Psoas muscle (tissue), 8 donors: Measurements from ENCODE around the gene LPAR1. TPM values are rescaled to one million over a fixed set of nuclear protein-coding genes. Genes with fewer than 3 reads are reported as not detected.

Experiments used
- ATAC-seq, 4 donors: fragments of 200-7000 bp; cut with Tn5 transposase; one replicate each; pipeline ENCODE4 v1.9.1; 2020; ENCODE audit warnings: moderate library complexity in 3 of 4, mild to moderate bottlenecking in 2 of 4
- DNase-seq, 2 donors: peaks; one replicate each; pipeline ENCODE4 v3.0.0-alpha.2; 2020
- H3K27ac ChIP-seq: fragments of 200-600 bp; one replicate; pipeline ENCODE4 v1.8.0; 2022
- H3K27me3 ChIP-seq, 3 donors: fragments of 200-600 bp in 1 of 3; one replicate each; pipeline versions ENCODE4 v1.6.1 to v1.8.0; 2013 to 2022; ENCODE audit warnings: low read length in 2 of 3, mild to moderate bottlenecking in 2 of 3, moderate library complexity in 1 of 3; ENCODE audit not compliant: insufficient read depth in 3 of 3
- H3K36me3 ChIP-seq, 2 donors: fragments of 200-600 bp in 1 of 2; one replicate each; pipeline versions ENCODE4 v1.6.1 to v1.8.0; 2013 to 2022; ENCODE audit warnings: low read depth in 1 of 2, mild to moderate bottlenecking in 1 of 2, moderate library complexity in 1 of 2; ENCODE audit not compliant: insufficient read depth in 1 of 2
- H3K4me1 ChIP-seq: fragments of 200-600 bp; one replicate; pipeline ENCODE4 v1.8.0; 2022
- H3K4me3 ChIP-seq: fragments of 200-600 bp; one replicate; pipeline ENCODE4 v1.8.0; 2022; ENCODE audit warnings: mild to moderate bottlenecking
- H3K9me3 ChIP-seq: fragments of 200-600 bp; one replicate; pipeline ENCODE4 v1.8.0; 2022
- CTCF ChIP-seq: fragments of 200-600 bp; IDR thresholded peaks from one replicate; pipeline ENCODE4 v1.8.0; 2022; ENCODE audit warnings: antibody characterized with exemption
- WGBS, 3 donors: extraction: QIAGEN DNeasy Blood & Tissue Kit; methylation state at CpG; one replicate each; pipeline versions ENCODE4 v1.1.6 to v1.1.7; 2013; 5-methylcytosine and 5-hydroxymethylcytosine counted together
- intact Hi-C, 2 donors: fragments of 100-400 bp; cut with DNase I; formaldehyde crosslinking; loops; one replicate each; pipeline versions ENCODE4 v1.11.0 to v1.14.2; 2022
- polyA plus RNA-seq, 3 donors: library from polyadenylated mRNA; stranded (reverse); fragments of 200-250 nt; gene quantifications; one replicate each; pipeline ENCODE4 v1.2.3, GENCODE V29; 2013
- total RNA-seq, 4 donors: library from RNA; stranded (reverse); fragmentation: NEBNext Ultra II Directional in 2 of 4; extraction: Animal tissue kit (Norgen Biotek cat#: 25700) in 2 of 4; gene quantifications; one replicate each; pipeline versions ENCODE4 v1.2.1 to v1.2.4, GENCODE V29; 2021 to 2023
- donor health status: healthy with polysubstance abuse.
- donor health status: DM: no; HTN: no; CAD: no; lungs with moderate emphysema.
- donor health status: Bipolar disorder and iron deficiency.
- donor health status: healthy.
- donor health status: DM: yes; HTN: yes; CAD: no.
- donor health status: DM: no; HTN: no; CAD: no.
- donor health status: DM: no; HTN: no; CAD: no.
- donor health status: DM: yes; HTN: yes; CAD: no.

The LPAR1 gene
- total and polyA plus RNA-seq, 7 donors = 2.5 to 7.7 (median 4.7) TPM

- peak in 3 of 4 donors; percentile 51 to 59 (median 53) for ATAC-seq
- no peak overlapping the region for H3K4me3 ChIP-seq
- no peaks in the 10 kb centered on the region for H3K36me3 ChIP-seq
- no peaks in the 10 kb centered on the region for H3K4me1 ChIP-seq
- TF ChIP-seq CTCF = no peak
- intact Hi-C loops = no loop called here
- WGBS, 3 donors = 31 to 46% (median 33%) methylated on average over 9 of the region's 9 CpGs
- H3K9me3 ChIP-seq = no peaks in the 10 kb centered on the region
- H3K27ac ChIP-seq = no peak overlapping the region
- DNase-seq = peak in 1 of 2 donors; percentile 45
- H3K27me3 ChIP-seq = peaks cover 0 to 3% (median 0%) of the 10 kb centered on the region in 3 donors
Observed at GRCh38 chr9:110996436-110997220, 41.6 kb downstream of the LPAR1 start.

GRCh38 chr9:110995420-110996340 is 42.6 kb downstream of the LPAR1 start:
- intact Hi-C loops = no loop called here
- DNase-seq = no peak

GRCh38 chr9:110994771-110995241 is 43.5 kb downstream of the LPAR1 start:
- WGBS, 3 donors = 39 to 46% (median 40%) methylated on average over 4 of the region's 4 CpGs
- TF ChIP-seq CTCF = no peak

More at GRCh38 chr9:110995420-110996340, 42.6 kb downstream of the LPAR1 start:
- no peaks in the 10 kb centered on the region for H3K4me1 ChIP-seq
- H3K27ac ChIP-seq = peak overlapping the region; percentile 13
- H3K4me3 ChIP-seq = no peak overlapping the region
- H3K36me3 ChIP-seq = no peaks in the 10 kb centered on the region
- no peak for TF ChIP-seq CTCF
- no peaks in the 10 kb centered on the region for H3K9me3 ChIP-seq
- WGBS, 3 donors = 32 to 40% (median 33%) methylated on average over 6 of the region's 6 CpGs
- no peak for ATAC-seq
- peaks cover 0 to 3% (median 0%) of the 10 kb centered on the region in 3 donors for H3K27me3 ChIP-seq

GRCh38 chr9:110990481-110990880 is 47.8 kb downstream of the LPAR1 start:
- Histone ChIP-seq H3K4me3 (no peak overlapping the region), H3K36me3 (no peaks in the 10 kb centered on the region), H3K27ac (no peak overlapping the region), H3K4me1 (no peaks in the 10 kb centered on the region), H3K27me3 (no peaks in the 10 kb centered on the region), H3K9me3 (peaks cover 4% of the 10 kb centered on the region)
- ATAC-seq (no peak), DNase-seq (no peak)
- 98% methylated on average over 2 of the region's 2 CpGs for whole genome bisulfite sequencing, 3 donors
- intact Hi-C loops = no loop called here
- no peak for TF ChIP-seq CTCF

More at GRCh38 chr9:110994771-110995241, 43.5 kb downstream of the LPAR1 start:
- no peaks in the 10 kb centered on the region for H3K9me3 ChIP-seq
- no peak overlapping the region for H3K4me3 ChIP-seq
- no peak for DNase-seq
- peak overlapping the region; percentile 13 for H3K27ac ChIP-seq
- no peaks in the 10 kb centered on the region for H3K36me3 ChIP-seq
- ATAC-seq = peak in 1 of 4 donors; percentile 52
- intact Hi-C loops = no loop called here
- H3K4me1 ChIP-seq = no peaks in the 10 kb centered on the region
- H3K27me3 ChIP-seq = peaks cover 0 to 3% (median 0%) of the 10 kb centered on the region in 3 donors
